Panc1 (cell line): ENCODE data around the gene CACNA1C.

Experiments
- POLR2AphosphoS5 ChIP-seq: IDR thresholded peaks from 2 replicates; pipeline ENCODE4 v1.6.1; 2012; ENCODE audit warnings: mild to moderate bottlenecking, low read depth, low read length, moderate library complexity
- TF ChIP-seq, protein P1 (sequence below): fragments of 450-650 bp; IDR thresholded peaks from 2 replicates; pipeline ENCODE4 v1.5.1; 2017; ENCODE audit warnings: mild to moderate bottlenecking

DNA sequence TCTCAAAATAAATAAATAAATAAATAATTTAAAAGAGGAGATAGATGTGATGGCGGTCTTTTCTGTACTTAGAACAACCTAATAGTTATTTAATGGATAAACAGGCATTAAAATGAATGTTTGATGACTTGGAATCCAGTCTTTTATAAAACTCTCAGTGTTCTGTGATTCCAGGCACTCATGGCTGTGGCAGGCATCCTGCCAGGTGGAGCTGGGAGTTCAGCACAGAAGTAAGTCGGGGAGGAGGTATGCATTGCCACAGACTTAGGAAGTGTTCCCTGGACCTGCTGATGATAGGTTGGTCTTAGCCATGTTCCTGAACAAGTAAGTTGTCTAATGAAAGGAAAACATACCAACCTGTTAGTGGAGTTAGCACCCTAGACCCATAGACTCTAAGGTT is 126.3 kb downstream of the CACNA1C start:
- TF ChIP-seq, protein P1, sequence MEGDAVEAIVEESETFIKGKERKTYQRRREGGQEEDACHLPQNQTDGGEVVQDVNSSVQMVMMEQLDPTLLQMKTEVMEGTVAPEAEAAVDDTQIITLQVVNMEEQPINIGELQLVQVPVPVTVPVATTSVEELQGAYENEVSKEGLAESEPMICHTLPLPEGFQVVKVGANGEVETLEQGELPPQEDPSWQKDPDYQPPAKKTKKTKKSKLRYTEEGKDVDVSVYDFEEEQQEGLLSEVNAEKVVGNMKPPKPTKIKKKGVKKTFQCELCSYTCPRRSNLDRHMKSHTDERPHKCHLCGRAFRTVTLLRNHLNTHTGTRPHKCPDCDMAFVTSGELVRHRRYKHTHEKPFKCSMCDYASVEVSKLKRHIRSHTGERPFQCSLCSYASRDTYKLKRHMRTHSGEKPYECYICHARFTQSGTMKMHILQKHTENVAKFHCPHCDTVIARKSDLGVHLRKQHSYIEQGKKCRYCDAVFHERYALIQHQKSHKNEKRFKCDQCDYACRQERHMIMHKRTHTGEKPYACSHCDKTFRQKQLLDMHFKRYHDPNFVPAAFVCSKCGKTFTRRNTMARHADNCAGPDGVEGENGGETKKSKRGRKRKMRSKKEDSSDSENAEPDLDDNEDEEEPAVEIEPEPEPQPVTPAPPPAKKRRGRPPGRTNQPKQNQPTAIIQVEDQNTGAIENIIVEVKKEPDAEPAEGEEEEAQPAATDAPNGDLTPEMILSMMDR = no peak
- no peak for TF ChIP-seq POLR2AphosphoS5
